ENCODE measurements around the gene TMEM127.
A peak's percentile ranks its signal among the peaks of the same experiment; 100 is the strongest.

TMEM127 gene

GRCh38 chr2:96265349-96265839 is 403 bp downstream of the TMEM127 start:
- POLR2A ChIA-PET, result no interaction called here

GRCh38 chr2:96264656-96265348 is 995 bp downstream of the TMEM127 start:
- POLR2A ChIA-PET, result no interaction called here
- DNase-seq (ENCODE audit: extremely low spot score), result peak; percentile 57
- peak; percentile 38 for TF ChIP-seq CTCF (IDR thresholded peaks at IDR 0.05; ENCODE audit: control extremely low read depth, extremely low read depth, low read depth, missing control alignments)
- CTCF ChIA-PET, result interaction anchor here (0.6 to 3.6 kb wide), 11 partner anchors 8 to 272 kb away, joined by 3 to 18 read pairs (median 4); partner anchors contain the start of genes ASTL and STARD7

More at GRCh38 chr2:96265349-96265839, 403 bp downstream of the TMEM127 start:
- CTCF ChIA-PET, result interaction anchor here (1.0 to 3.6 kb wide), 6 partner anchors 8 to 129 kb away, joined by 3 to 18 read pairs (median 4); partner anchors contain the start of gene ASTL
- peak; percentile 41 for DNase-seq (ENCODE audit: extremely low spot score)
- TF ChIP-seq CTCF (IDR thresholded peaks at IDR 0.05; ENCODE audit: control extremely low read depth, extremely low read depth, low read depth, missing control alignments), result no peak

- ChIA-PET CTCF (interaction anchor here (0.6 to 3.6 kb wide), 10 partner anchors 8 to 272 kb away, joined by 3 to 18 read pairs (median 4); partner anchors contain the start of genes ASTL and STARD7), POLR2A (no interaction called here)
- no peak for DNase-seq (ENCODE audit: extremely low spot score)
- TF ChIP-seq CTCF (IDR thresholded peaks at IDR 0.05; ENCODE audit: control extremely low read depth, extremely low read depth, low read depth, missing control alignments), result no peak
These were observed 1.7 kb downstream of the TMEM127 start for GRCh38 chr2:96264086-96264485.

- POLR2A ChIA-PET, result no interaction called here
- DNase-seq (ENCODE audit: extremely low spot score), result no peak
These were observed 3.5 kb downstream of the TMEM127 start for GRCh38 chr2:96262306-96262705.

GRCh38 chr2:96261328-96262003 is 4.3 kb downstream of the TMEM127 start:
- ChIA-PET POLR2A (no interaction called here), CTCF (interaction anchor here (0.8 to 4.4 kb wide), 19 partner anchors 10 to 269 kb away, joined by 3 to 25 read pairs (median 5); partner anchors contain the start of genes ASTL and STARD7)
- no peak for DNase-seq (ENCODE audit: extremely low spot score)
- TF ChIP-seq CTCF (IDR thresholded peaks at IDR 0.05; ENCODE audit: control extremely low read depth, extremely low read depth, low read depth, missing control alignments), result no peak

More at GRCh38 chr2:96262306-96262705, 3.5 kb downstream of the TMEM127 start:
- CTCF ChIA-PET, result interaction anchor here (0.9 to 4.4 kb wide), 5 partner anchors 16 to 124 kb away, joined by 3 to 25 read pairs (median 5); partner anchors contain the start of genes ASTL and STARD7
- no peak for TF ChIP-seq CTCF (IDR thresholded peaks at IDR 0.05; ENCODE audit: control extremely low read depth, extremely low read depth, low read depth, missing control alignments)
